ENCODE measurements around the gene ENTPD1. TPM values are rescaled to one million over a fixed set of nuclear protein-coding genes. Genes with fewer than 3 reads are reported as not detected.
A peak's percentile ranks its signal among the peaks of the same experiment; 100 is the strongest.

The ENTPD1 gene
- total RNA-seq, 1 donor = 7.6 TPM

DNA sequence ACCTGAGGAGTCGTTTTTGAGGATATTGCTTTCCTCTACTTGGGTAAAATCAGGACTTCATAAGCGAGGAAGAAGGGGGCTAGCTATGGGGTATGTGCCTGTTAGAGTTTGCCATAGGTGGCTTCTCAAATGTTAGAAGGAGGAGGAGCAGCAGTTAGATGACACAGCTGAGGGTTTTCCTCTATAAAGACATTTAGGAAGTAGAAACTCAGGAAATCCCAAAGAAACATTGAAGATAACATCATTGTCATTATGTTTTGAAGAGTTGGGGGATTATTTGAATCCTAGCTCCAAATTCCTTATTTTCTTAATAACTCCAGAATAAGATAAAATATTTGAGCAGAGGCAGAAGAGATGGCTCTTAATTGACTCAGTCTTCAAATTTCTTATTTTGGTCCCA, 92.9 kb downstream of the ENTPD1 start:
- H2AFZ ChIP-seq (ENCODE audit: low read length) = no peak overlapping the region
- no peak overlapping the region for H3K4me2 ChIP-seq (ENCODE audit: insufficient read depth, low read length)
- H3K36me3 ChIP-seq (ENCODE audit: insufficient read depth, low read length) = no peaks in the 10 kb centered on the region
- no peaks in the 10 kb centered on the region for H3K79me2 ChIP-seq (ENCODE audit: insufficient read depth, low read length)
- no peaks in the 10 kb centered on the region for H4K20me1 ChIP-seq (ENCODE audit: insufficient read depth, low read length)
- no peaks in the 10 kb centered on the region for H3K9me3 ChIP-seq (ENCODE audit: low read depth, low read length)
- no peak overlapping the region for H3K27ac ChIP-seq (ENCODE audit: low read depth, low read length)
- DNase-seq (ENCODE audit: insufficient read length, low spot score, missing footprints) = no peak
- no peaks in the 10 kb centered on the region for H3K4me1 ChIP-seq (ENCODE audit: insufficient read depth, low read length)
- TF ChIP-seq, protein P1, sequence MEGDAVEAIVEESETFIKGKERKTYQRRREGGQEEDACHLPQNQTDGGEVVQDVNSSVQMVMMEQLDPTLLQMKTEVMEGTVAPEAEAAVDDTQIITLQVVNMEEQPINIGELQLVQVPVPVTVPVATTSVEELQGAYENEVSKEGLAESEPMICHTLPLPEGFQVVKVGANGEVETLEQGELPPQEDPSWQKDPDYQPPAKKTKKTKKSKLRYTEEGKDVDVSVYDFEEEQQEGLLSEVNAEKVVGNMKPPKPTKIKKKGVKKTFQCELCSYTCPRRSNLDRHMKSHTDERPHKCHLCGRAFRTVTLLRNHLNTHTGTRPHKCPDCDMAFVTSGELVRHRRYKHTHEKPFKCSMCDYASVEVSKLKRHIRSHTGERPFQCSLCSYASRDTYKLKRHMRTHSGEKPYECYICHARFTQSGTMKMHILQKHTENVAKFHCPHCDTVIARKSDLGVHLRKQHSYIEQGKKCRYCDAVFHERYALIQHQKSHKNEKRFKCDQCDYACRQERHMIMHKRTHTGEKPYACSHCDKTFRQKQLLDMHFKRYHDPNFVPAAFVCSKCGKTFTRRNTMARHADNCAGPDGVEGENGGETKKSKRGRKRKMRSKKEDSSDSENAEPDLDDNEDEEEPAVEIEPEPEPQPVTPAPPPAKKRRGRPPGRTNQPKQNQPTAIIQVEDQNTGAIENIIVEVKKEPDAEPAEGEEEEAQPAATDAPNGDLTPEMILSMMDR (IDR thresholded peaks at IDR 0.05; ENCODE audit: extremely low read depth, low read depth, low read length) = no peak
- no peaks in the 10 kb centered on the region for H3K27me3 ChIP-seq (ENCODE audit: insufficient read depth, low read length)
- H3K4me3 ChIP-seq (ENCODE audit: insufficient read depth, low read length) = no peak overlapping the region

DNA sequence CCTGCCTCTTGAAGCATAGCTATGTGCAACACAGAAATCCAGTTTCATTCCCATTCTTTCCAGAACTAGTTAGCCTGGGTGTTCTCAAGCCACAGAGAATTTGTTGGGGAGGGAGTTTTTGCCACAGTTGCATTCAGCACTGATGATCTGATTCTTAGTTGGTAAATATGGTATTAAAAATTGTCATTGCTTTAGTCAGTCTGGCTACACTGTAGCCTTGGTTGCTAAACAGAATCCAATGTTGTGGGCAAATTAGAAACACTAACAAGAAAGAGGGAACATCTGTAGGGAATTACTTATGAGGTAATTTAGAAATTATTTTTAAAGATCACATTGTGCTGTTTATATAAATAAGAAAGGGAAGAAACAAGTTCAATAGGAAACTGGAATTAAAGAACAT, 94.8 kb downstream of the ENTPD1 start:
- Histone ChIP-seq H3K4me2 (ENCODE audit: insufficient read depth, low read length) (no peak overlapping the region), H3K4me3 (ENCODE audit: insufficient read depth, low read length) (no peak overlapping the region), H3K27ac (ENCODE audit: low read depth, low read length) (no peak overlapping the region), H3K36me3 (ENCODE audit: insufficient read depth, low read length) (no peaks in the 10 kb centered on the region), H3K9me3 (ENCODE audit: low read depth, low read length) (no peaks in the 10 kb centered on the region), H2AFZ (ENCODE audit: low read length) (no peak overlapping the region), H3K27me3 (ENCODE audit: insufficient read depth, low read length) (no peaks in the 10 kb centered on the region), H4K20me1 (ENCODE audit: insufficient read depth, low read length) (no peaks in the 10 kb centered on the region), H3K4me1 (ENCODE audit: insufficient read depth, low read length) (no peaks in the 10 kb centered on the region), H3K79me2 (ENCODE audit: insufficient read depth, low read length) (no peaks in the 10 kb centered on the region)
- no peak for DNase-seq (ENCODE audit: insufficient read length, low spot score, missing footprints)
- TF ChIP-seq, protein P1 (IDR thresholded peaks at IDR 0.05; ENCODE audit: extremely low read depth, low read depth, low read length) = no peak

DNA sequence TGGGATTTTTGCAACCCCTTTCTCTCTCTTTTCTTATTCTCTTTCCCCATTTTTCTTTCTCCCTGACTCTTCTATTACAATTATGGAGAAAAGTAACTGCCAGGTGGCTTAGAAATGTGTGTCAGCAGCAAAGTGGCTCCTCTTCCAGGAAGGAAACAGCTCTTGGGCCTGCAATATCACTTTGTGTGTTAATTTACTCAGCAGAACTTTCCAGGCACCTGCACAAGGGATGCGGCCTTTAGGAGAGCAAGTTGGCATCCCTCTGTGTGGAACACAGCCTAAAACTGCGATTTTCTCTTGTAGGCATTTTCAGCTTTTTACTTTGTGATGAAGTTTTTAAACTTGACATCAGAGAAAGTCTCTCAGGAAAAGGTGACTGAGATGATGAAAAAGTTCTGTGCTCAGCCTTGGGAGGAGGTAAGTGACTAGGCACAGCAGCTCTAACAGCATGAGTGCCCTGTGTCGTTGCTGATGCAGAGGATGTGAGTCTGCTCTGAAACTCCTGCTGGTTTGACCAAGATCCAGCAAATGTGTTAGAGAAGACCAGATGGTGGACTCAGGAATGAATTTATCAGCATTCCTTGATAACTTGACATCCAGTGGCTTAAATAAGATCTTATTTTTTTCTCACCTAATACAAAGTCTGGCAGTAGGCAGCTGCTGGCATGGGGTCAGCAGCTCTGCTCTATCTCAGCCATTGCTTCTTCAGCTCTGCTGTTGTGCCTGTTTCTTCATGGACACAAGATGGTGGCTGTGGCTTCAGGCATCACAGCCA, 104.4 kb downstream of the ENTPD1 start:
- no peaks in the 10 kb centered on the region for H3K36me3 ChIP-seq (ENCODE audit: insufficient read depth, low read length)
- DNase-seq (ENCODE audit: insufficient read length, low spot score, missing footprints) = peak; percentile 1
- TF ChIP-seq, protein P1 (IDR thresholded peaks at IDR 0.05; ENCODE audit: extremely low read depth, low read depth, low read length) = no peak
- H3K27ac ChIP-seq (ENCODE audit: low read depth, low read length) = no peak overlapping the region
- no peaks in the 10 kb centered on the region for H3K79me2 ChIP-seq (ENCODE audit: insufficient read depth, low read length)
- no peaks in the 10 kb centered on the region for H3K4me1 ChIP-seq (ENCODE audit: insufficient read depth, low read length)
- H2AFZ ChIP-seq (ENCODE audit: low read length) = no peak overlapping the region
- H3K4me3 ChIP-seq (ENCODE audit: insufficient read depth, low read length) = no peak overlapping the region
- H3K4me2 ChIP-seq (ENCODE audit: insufficient read depth, low read length) = no peak overlapping the region
- no peaks in the 10 kb centered on the region for H3K27me3 ChIP-seq (ENCODE audit: insufficient read depth, low read length)
- H4K20me1 ChIP-seq (ENCODE audit: insufficient read depth, low read length) = no peaks in the 10 kb centered on the region
- H3K9me3 ChIP-seq (ENCODE audit: low read depth, low read length) = no peaks in the 10 kb centered on the region

DNA sequence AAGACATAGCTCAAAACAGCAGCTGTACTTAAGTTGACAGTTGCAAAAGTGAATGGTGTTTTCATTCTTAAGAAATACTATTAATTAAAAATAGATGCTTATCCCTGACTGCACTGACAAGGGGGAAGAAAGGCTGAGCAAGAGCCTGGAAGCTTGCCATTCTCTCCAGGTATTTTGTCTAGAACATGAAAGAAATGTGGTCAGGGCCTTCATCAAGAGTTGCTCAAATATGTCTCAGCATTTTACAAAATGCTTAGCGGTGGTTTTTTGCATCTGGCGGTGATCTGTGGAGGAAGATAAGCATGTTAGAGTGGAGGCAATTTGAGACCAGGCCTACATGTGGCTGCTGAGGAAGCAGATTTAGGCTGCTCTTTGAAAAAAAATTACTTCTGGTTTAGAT, 105.4 kb downstream of the ENTPD1 start:
- no peak for DNase-seq (ENCODE audit: insufficient read length, low spot score, missing footprints)
- no peaks in the 10 kb centered on the region for H3K27me3 ChIP-seq (ENCODE audit: insufficient read depth, low read length)
- H3K27ac ChIP-seq (ENCODE audit: low read depth, low read length) = no peak overlapping the region
- no peaks in the 10 kb centered on the region for H3K79me2 ChIP-seq (ENCODE audit: insufficient read depth, low read length)
- TF ChIP-seq, protein P1 (IDR thresholded peaks at IDR 0.05; ENCODE audit: extremely low read depth, low read depth, low read length) = no peak
- no peaks in the 10 kb centered on the region for H4K20me1 ChIP-seq (ENCODE audit: insufficient read depth, low read length)
- no peaks in the 10 kb centered on the region for H3K36me3 ChIP-seq (ENCODE audit: insufficient read depth, low read length)
- no peaks in the 10 kb centered on the region for H3K4me1 ChIP-seq (ENCODE audit: insufficient read depth, low read length)
- no peaks in the 10 kb centered on the region for H3K9me3 ChIP-seq (ENCODE audit: low read depth, low read length)
- no peak overlapping the region for H3K4me3 ChIP-seq (ENCODE audit: insufficient read depth, low read length)
- no peak overlapping the region for H2AFZ ChIP-seq (ENCODE audit: low read length)
- no peak overlapping the region for H3K4me2 ChIP-seq (ENCODE audit: insufficient read depth, low read length)
